GM12872 (cell line): ENCODE data around the gene SRPX.

Source experiments
- TF ChIP-seq, protein P1 (sequence below): IDR thresholded peaks from 3 replicates; pipeline ENCODE4 v1.5.1; 2011; ENCODE audit warnings: low read depth, mild to moderate bottlenecking, low read length, moderate library complexity; ENCODE audit not compliant: insufficient read depth

Gene SRPX

GRCh38 chrX:38175139-38175538, 45.5 kb downstream of the SRPX start:
- TF ChIP-seq, protein P1, sequence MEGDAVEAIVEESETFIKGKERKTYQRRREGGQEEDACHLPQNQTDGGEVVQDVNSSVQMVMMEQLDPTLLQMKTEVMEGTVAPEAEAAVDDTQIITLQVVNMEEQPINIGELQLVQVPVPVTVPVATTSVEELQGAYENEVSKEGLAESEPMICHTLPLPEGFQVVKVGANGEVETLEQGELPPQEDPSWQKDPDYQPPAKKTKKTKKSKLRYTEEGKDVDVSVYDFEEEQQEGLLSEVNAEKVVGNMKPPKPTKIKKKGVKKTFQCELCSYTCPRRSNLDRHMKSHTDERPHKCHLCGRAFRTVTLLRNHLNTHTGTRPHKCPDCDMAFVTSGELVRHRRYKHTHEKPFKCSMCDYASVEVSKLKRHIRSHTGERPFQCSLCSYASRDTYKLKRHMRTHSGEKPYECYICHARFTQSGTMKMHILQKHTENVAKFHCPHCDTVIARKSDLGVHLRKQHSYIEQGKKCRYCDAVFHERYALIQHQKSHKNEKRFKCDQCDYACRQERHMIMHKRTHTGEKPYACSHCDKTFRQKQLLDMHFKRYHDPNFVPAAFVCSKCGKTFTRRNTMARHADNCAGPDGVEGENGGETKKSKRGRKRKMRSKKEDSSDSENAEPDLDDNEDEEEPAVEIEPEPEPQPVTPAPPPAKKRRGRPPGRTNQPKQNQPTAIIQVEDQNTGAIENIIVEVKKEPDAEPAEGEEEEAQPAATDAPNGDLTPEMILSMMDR = peak; percentile 60

DNA sequence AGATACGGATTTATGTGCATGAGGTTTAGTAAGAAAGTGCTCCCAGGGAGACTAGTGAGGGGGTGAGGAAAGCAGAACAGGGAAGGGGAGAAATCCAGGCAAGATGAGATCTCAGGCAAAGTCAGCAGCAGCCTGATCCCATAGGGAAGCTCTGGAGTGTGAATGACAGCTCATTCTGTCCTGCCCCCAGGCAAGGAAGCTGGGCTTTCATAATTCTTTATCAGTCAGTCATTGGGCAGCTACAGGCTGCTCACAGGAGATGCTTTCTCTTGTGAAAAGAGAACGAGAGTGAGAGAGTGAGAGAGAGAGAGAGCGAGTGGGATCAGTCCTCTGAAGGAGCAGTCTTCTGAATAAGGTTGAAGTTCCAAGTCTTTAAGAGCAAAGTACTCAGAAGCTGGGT, 48.1 kb downstream of the SRPX start:
- TF ChIP-seq, protein P1 = no peak

DNA sequence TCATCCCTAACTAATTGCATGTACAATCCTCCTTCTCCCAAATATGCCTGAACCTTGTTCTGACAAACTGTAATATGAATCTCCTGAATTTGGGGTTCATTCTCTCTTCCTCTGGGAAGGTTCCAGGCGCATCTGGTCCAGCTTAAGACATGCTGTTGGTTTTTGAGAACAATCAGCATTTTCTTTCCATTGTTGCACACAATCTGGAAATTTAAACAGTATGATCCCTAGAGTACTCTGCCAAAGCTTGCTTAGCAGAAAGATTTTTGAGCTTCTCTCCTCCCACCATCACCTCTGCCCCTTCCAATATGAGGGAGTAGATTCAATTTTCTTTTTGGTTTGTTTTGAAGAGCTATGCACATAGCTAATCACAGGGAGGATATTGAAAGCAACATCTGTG, 50.1 kb downstream of the SRPX start:
- TF ChIP-seq, protein P1 = no peak

- TF ChIP-seq, protein P1 = 0 out of 3 replicates have a peak, but pooled peaks have one; percentile 12
Measured at GRCh38 chrX:38166478-38167083, 54.1 kb downstream of the SRPX start.

GRCh38 chrX:38165023-38165422, 55.6 kb downstream of the SRPX start:
- TF ChIP-seq, protein P1 = no peak

DNA sequence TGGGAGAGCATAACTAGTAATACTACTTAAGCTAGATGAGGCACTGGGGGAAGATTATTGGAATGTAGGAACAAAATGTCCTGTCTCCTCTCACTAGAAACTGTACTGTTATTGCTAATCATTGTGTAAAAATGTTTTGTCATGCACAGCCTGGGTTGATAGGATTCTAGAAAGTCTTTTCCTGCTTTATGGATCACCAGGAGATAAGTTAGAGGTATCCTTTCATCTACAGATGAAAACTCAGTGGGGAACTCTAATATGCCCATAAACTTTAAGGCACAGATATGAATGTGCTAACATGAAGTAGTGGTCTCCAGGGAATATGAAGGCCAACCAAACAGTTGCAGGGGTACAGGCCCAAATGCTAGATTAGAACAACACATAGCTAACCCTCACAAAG, 57.5 kb downstream of the SRPX start:
- TF ChIP-seq, protein P1 = no peak

DNA sequence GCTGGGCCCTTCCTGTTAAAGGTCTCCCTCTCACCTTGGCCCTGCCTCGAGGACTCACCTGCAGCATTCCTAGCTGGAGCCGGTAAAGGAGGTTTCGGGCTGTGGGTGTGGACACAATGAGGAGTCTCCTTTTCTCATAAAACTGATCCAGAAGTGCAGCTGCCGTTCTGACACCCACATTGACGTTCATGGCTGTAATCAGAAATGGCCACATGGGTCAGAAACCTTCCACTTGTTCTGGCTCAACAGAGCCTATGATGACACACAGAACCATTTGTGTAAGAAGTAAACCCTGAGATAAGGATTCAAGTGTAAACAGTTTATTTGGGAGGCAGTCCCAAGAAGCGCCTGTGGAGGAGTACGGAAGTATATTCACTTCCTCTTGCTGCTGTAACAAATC, 63.8 kb downstream of the SRPX start:
- TF ChIP-seq, protein P1 = no peak
